ENCODE measurements around the gene NUDT21.
A peak's percentile ranks its signal among the peaks of the same experiment; 100 is the strongest.

NUDT21 gene

DNA sequence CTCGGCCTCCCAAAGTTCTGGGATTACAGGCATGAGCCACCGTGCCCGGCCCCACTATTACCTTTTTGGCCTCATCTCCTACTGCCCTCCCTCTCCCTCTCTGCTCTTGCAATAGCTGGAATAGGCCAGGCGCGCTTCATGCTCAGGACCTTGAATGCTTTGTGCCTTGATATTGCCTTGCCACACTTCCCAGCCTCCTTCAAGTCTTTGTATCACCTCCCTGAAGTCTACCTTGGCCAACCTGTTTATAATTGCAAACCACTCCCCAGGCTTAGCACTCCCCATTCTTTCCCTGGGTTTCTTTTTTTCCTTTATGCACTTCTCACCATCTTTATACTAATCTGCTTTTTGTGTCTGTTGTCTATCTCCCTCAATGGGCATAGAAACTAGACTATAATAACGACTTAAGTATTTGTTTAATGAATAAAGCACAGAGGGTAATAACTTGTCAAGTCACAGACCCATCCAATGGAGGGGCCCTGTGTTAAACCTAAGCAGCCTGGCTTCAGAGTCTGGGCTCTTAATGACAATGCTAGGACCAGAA, 6.9 kb upstream of the NUDT21 start:
- TF ChIP-seq POLR2A (IDR thresholded peaks at IDR 0.05; ENCODE audit: low read depth, low read length) (no peak), TAF1 (IDR thresholded peaks at IDR 0.05; ENCODE audit: borderline replicate concordance, low read depth, low read length) (no peak), POLR2AphosphoS5 (IDR thresholded peaks at IDR 0.05; ENCODE audit: low read depth, low read length) (no peak)
- DNase-seq (ENCODE audit: insufficient read length) (no peak), FAIRE-seq (no peak)

- TF ChIP-seq POLR2A (IDR thresholded peaks at IDR 0.05; ENCODE audit: low read depth, low read length) (no peak), TAF1 (IDR thresholded peaks at IDR 0.05; ENCODE audit: borderline replicate concordance, low read depth, low read length) (no peak), POLR2AphosphoS5 (IDR thresholded peaks at IDR 0.05; ENCODE audit: low read depth, low read length) (no peak)
- FAIRE-seq, result peak; percentile 38
- peak; percentile 28 for DNase-seq (ENCODE audit: insufficient read length)
Observed at GRCh38 chr16:56451753-56452689, 889 bp upstream of the NUDT21 start.

DNA sequence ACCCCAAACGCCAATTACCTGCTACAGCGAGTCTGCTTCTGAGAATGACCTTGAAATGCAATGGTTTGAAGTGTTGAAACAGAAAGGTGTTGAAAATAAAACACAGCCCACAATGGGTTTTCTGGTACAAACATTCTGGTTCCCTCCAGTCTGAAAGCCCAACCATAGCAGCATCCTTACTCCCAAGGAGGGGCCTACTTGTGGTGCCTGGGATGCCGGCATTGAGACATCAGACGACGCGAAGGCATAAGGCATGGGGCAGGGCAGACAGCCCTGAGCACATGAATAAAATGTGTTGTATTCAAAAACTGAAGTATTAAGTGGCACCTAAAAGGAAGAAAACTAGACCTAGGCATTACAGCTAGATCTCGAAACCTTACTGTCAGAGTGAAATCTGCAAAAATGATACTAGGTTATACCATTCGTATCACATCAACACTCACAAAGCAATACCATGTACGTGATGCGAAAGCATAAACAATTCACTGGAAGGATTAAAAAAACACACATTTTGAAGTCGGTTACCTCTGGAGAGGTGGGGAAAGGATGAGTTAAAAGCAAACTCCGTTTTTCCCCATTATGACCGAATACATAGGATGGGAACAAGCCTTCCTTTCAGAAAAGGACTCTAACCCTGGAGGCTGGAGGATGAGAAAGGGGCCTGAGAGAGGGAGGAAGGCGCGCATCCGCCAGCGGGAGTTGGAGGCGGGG, 702 bp downstream of the NUDT21 start:
- DNase-seq (ENCODE audit: insufficient read length) (no peak), FAIRE-seq (no peak)

GRCh38 chr16:56448005-56448404, 3.1 kb downstream of the NUDT21 start:
- FAIRE-seq (no peak), DNase-seq (ENCODE audit: insufficient read length) (no peak)
- no peak for TF ChIP-seq POLR2AphosphoS5 (IDR thresholded peaks at IDR 0.05; ENCODE audit: low read depth, low read length)
- no peak for TF ChIP-seq TAF1 (IDR thresholded peaks at IDR 0.05; ENCODE audit: borderline replicate concordance, low read depth, low read length)
- TF ChIP-seq POLR2A (IDR thresholded peaks at IDR 0.05; ENCODE audit: low read depth, low read length), result no peak

More for the DNA sequence above, 702 bp downstream of the NUDT21 start:
- TF ChIP-seq POLR2AphosphoS5 (IDR thresholded peaks at IDR 0.05; ENCODE audit: low read depth, low read length), result no peak

DNA sequence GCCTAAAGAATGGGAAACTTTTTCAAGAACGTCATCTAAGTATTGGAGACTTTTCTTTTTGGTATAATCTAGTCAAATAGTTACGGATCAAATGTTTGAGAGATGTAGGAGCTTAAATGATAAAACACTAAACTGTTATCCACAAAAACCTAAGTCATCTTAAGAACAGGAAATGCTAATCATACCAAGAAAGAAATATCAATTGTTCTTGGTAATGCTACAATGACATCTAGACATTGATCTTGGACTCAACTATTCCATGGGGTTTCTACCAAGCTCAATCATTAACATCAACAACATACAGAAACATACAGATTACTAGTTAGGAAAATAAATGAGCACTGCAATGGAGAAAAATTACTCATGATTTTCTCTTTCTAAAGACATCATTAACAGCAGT, 3.8 kb downstream of the NUDT21 start:
- no peak for FAIRE-seq
- DNase-seq (ENCODE audit: insufficient read length), result no peak
- no peak for TF ChIP-seq POLR2A (IDR thresholded peaks at IDR 0.05; ENCODE audit: low read depth, low read length)
- no peak for TF ChIP-seq TAF1 (IDR thresholded peaks at IDR 0.05; ENCODE audit: borderline replicate concordance, low read depth, low read length)
- no peak for TF ChIP-seq POLR2AphosphoS5 (IDR thresholded peaks at IDR 0.05; ENCODE audit: low read depth, low read length)

- FAIRE-seq, result no peak
- TF ChIP-seq POLR2A (IDR thresholded peaks at IDR 0.05; ENCODE audit: low read depth, low read length), result no peak
- no peak for TF ChIP-seq POLR2AphosphoS5 (IDR thresholded peaks at IDR 0.05; ENCODE audit: low read depth, low read length)
- TF ChIP-seq TAF1 (IDR thresholded peaks at IDR 0.05; ENCODE audit: borderline replicate concordance, low read depth, low read length), result no peak
- no peak for DNase-seq (ENCODE audit: insufficient read length)
Observed at GRCh38 chr16:56438038-56438437, 13.1 kb downstream of the NUDT21 start.

DNA sequence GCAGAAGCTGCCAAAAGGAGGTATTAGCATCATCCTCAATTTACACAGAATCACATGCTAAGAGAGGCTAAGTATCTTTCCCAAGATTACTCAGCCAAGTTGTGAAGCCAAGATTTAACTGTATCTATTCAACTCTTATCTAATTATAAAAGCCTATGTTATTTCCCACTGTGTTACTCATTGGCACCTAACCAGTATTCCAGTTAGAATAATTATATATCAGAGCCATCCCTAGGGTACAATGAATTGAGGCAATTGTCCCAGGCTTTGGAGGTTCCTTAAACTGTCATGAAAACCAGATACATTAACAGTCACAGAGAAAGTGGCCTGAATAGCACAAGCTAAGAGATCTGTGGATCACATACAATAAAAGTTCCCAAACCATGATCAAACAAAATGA, 14.9 kb downstream of the NUDT21 start:
- no peak for FAIRE-seq
- DNase-seq (ENCODE audit: insufficient read length), result no peak
- TF ChIP-seq POLR2A (IDR thresholded peaks at IDR 0.05; ENCODE audit: low read depth, low read length), result no peak
- TF ChIP-seq POLR2AphosphoS5 (IDR thresholded peaks at IDR 0.05; ENCODE audit: low read depth, low read length), result no peak
- no peak for TF ChIP-seq TAF1 (IDR thresholded peaks at IDR 0.05; ENCODE audit: borderline replicate concordance, low read depth, low read length)

GRCh38 chr16:56428091-56428490, 23.0 kb downstream of the NUDT21 start:
- FAIRE-seq, result no peak
- no peak for DNase-seq (ENCODE audit: insufficient read length)
- no peak for TF ChIP-seq TAF1 (IDR thresholded peaks at IDR 0.05; ENCODE audit: borderline replicate concordance, low read depth, low read length)
- TF ChIP-seq POLR2AphosphoS5 (IDR thresholded peaks at IDR 0.05; ENCODE audit: low read depth, low read length), result no peak
- TF ChIP-seq POLR2A (IDR thresholded peaks at IDR 0.05; ENCODE audit: low read depth, low read length), result no peak

DNA sequence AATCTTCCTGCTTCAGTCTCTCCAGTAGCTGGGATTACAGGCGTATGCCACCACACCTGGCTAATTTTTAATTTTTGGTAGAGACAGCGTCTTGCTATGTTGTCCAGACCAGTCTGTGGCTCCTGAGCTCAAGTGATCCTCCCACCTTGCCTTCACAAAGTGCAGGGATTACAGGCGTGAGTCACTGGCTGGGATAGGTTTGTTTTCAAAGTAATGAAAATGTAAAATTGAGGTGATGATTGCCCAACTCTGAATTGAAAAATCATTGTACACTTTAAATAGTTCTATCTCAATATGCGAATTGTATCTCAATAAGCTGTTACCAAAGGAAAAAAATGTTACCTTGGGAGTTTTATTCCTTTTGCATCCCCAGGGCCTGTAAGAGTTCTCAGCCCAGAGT, 24.5 kb downstream of the NUDT21 start:
- no peak for TF ChIP-seq POLR2AphosphoS5 (IDR thresholded peaks at IDR 0.05; ENCODE audit: low read depth, low read length)
- no peak for TF ChIP-seq POLR2A (IDR thresholded peaks at IDR 0.05; ENCODE audit: low read depth, low read length)
- no peak for TF ChIP-seq TAF1 (IDR thresholded peaks at IDR 0.05; ENCODE audit: borderline replicate concordance, low read depth, low read length)
- FAIRE-seq (no peak), DNase-seq (ENCODE audit: insufficient read length) (no peak)

DNA sequence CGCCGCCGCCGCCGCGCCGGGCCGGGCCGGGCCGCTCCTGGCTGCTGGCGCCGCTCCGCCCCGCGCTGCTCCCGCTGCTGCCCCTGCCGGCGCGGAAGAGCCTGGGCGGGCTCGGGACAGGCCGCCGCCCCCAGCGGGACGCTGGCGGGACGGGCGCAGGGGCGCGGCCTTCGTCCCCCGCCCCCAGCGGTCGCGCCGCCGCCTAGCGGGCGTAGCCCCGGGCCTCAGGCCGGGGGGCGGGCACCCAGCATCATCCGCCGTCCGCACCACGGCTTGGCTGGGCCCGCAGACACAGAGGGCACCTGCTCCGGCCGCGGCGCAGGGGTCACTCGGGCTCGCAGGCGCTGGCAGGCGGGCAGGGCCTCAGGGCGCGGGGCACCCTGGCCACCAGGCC, 25.7 kb downstream of the NUDT21 start, which contains the start of gene AMFR:
TSS of gene AMFR (minus strand) at position 107 of the 394 bp plus-strand sequence. CDS start 218 bp downstream, outside the sequence.
- FAIRE-seq (peak; percentile 88), DNase-seq (ENCODE audit: insufficient read length) (peak; percentile 72)
- TF ChIP-seq POLR2AphosphoS5 (IDR thresholded peaks at IDR 0.05; ENCODE audit: low read depth, low read length) (no peak), POLR2A (IDR thresholded peaks at IDR 0.05; ENCODE audit: low read depth, low read length) (peak; percentile 34; the same call in 1 of the 2 replicates), TAF1 (IDR thresholded peaks at IDR 0.05; ENCODE audit: borderline replicate concordance, low read depth, low read length) (0 out of 2 replicates have a peak, but pooled peaks have one; percentile 12)

GRCh38 chr16:56424791-56425438, 26.2 kb downstream of the NUDT21 start:
- peak; percentile 21 for DNase-seq (ENCODE audit: insufficient read length)
- TF ChIP-seq TAF1 (IDR thresholded peaks at IDR 0.05; ENCODE audit: borderline replicate concordance, low read depth, low read length), result no peak
- TF ChIP-seq POLR2AphosphoS5 (IDR thresholded peaks at IDR 0.05; ENCODE audit: low read depth, low read length), result no peak
- no peak for TF ChIP-seq POLR2A (IDR thresholded peaks at IDR 0.05; ENCODE audit: low read depth, low read length)
- FAIRE-seq, result peak; percentile 63

Data from GM12892 (cell line).